NCI-H2029 (cell line): ENCODE data around the gene ADIRF.
"Not testable (repeated sequence)": the region's sequence is repeated elsewhere in the genome, so short reads cannot be mapped to it uniquely, and the experiment has no call there.

Source experiments
- DNase-seq: peaks from one replicate; lab custom pipeline; 2025; lab: John Stamatoyannopoulos, UW

ADIRF gene

DNA sequence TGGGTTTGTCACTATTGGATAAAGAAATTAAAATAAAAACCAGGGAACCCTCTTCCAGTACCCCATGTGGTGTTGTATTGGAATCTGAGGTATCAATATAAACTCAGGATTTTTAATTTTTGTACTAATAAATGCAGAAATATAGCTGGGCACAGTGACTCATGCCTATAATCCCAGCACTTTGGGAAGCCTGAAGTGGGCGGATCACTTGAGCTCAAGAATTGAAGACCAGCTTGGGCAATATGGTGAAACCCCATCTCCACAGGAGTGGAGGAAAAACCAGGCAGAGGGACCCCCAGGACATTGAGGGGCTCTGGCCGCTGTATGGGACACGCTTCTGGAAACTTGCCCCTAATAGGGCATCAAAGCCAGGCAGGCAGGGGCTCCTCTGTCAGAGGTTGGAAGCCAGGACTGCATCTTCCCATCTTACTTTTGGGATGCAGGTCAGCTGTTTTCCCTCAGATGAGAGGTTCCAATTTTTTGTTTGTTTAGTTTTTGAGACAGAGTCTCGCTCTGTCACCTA, 11.1 kb downstream of the ADIRF start:
- DNase-seq: no peak

- DNase-seq: no peak
Measured at GRCh38 chr10:86979977-86980448, 11.7 kb downstream of the ADIRF start.

DNA sequence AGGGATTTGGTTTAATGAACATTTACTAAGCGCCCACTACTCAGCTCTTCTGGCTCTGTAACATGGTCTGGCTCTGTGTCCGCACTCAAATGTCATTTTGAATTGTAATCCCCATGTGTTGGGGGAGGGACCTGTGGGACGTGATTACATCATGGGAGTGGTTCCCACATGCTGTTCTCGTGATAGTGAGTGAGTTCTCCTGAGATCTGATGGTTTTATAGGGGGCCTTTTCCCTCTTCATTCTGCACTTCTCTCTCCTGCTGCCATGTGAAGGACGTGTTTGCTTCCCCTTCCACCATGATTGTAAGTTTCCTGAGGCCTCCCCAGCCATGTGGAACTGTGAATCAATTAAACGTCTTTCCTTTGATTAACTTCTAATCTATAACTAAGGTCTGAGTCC, 12.7 kb downstream of the ADIRF start:
- DNase-seq: not testable (repeated sequence)

DNA sequence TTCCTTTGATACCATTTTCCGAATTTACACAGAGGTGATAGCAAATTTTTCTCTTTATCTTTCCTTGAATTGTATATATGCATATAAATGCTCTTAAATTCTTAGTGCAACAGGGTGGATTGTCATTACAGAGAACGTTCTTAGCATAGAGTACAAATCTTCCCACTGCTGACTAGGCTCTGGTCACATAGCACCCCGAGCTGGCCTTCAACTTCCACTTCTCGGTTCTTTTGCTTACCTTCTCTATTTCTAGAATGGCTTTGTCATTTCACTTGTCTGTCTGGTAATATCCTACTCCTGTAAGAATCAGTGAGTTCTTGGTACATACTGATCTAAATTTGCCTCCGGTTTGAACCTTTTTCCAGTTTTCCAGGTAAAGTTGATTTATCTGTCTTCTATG, 13.4 kb downstream of the ADIRF start:
- no peak for DNase-seq

DNA sequence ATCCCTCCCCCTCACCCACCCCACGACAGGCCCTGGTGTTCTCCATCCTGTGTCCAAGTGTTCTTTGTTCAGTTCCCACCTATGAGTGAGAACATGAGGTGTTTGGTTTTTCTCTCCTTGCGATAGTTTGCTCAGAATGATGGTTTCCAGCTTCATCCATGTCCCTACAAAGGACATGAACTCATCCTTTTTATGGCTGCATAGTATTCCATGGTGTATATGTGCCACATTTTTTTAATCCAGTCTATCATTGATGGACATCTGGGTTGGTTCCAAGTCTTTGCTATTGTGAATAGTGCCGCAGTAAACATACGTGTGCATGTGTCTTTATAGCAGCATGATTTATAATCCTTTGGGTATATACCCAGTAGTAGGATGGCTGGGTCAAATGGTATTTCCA, 16.2 kb downstream of the ADIRF start:
- not testable (repeated sequence) for DNase-seq

- DNase-seq: no peak
Measured at GRCh38 chr10:86988520-86988919, 20.2 kb downstream of the ADIRF start.

DNA sequence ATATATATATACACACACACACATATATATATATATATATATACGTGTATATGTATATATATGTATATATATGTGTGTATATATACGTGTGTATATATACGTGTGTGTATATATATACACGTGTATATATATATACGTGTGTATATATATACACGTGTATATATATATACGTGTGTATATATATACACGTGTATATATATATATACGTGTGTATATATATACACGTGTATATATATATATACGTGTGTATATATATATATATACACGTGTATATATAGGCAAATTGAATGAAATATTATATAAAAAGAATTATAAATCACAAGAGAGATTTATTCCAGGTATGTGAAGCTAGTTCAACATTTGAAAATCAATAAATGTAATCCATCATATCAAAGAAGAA, 23.1 kb downstream of the ADIRF start:
- not testable (repeated sequence) for DNase-seq

DNA sequence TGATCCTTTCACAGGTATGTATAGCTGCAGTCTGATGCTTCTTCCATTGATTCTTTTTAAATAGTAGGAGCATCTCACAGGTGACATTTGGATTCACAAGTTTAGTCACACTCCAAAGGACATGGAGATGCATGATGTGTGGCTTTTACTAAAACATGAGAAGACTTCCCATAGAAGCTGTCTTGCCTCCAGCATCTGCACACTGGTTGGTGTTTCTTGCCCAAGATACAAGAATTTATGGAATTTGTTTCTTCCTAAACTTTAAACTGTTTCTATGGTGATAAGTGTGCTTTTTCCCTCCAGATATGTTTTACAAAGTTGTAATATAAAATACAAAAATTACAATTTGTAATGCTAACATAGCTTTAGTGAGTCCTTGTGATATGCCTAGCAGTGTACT, 24.2 kb downstream of the ADIRF start:
- DNase-seq: no peak

DNA sequence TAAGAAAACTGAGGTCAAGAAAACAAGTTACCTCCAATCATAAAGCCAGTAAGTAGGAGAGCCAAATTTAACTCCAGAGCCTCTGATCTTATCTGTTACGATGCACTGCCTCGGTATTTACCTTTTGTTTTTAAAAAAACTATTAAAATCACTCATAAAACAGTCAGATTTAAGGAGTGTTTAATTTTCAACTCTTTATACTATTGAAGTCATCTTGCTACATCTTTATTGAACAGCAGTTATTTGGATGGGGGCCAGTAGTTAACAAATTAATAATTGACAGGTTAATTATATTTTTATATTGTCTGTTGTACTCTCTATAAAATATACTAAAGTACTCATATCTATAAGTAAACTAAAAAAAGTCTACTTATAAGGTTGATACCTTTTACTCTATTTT, 24.6 kb downstream of the ADIRF start:
- no peak for DNase-seq

- not testable (repeated sequence) for DNase-seq
Measured at GRCh38 chr10:86999802-87000403, 31.6 kb downstream of the ADIRF start.

GRCh38 chr10:87000491-87000890, 32.2 kb downstream of the ADIRF start:
- DNase-seq: no peak

DNA sequence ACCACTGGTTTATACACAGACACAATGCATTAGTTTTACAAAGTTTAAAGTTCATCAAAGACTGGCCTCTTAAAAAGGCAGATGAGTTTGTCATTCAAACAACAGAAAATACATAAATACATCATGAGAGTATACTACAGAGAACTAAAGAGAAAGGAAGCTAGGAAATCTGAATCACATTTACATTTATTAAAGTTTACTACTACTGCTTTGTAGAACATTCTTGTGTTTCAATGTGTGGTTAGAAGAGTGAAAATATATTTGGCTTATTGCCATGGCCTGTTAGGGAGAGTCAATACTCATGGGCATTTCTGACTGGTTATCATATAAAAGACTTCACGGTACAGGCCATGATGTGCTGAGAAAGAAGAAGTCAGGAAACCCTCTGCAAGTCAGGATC, 38.8 kb downstream of the ADIRF start:
- DNase-seq: not testable (repeated sequence)

DNA sequence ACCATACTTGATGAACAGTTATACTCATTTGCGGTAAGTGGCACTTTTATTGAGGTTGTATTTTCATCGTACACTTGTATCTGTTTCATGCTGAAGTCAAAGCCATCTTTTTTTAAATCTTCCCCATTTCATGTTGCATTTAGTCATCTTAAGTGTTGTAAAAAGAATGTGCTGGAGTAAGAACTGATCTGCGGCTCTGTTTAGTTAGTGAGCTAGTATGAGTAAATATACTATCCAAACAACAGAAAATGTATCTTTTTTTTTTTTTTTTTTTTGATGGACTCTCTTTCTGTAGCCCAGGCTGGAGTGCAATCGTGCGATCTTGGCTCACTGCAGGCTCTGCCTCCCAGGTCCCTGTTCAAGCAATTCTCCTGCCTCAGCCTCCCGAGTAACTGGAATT, 39.4 kb downstream of the ADIRF start:
- DNase-seq: not testable (repeated sequence)

DNA sequence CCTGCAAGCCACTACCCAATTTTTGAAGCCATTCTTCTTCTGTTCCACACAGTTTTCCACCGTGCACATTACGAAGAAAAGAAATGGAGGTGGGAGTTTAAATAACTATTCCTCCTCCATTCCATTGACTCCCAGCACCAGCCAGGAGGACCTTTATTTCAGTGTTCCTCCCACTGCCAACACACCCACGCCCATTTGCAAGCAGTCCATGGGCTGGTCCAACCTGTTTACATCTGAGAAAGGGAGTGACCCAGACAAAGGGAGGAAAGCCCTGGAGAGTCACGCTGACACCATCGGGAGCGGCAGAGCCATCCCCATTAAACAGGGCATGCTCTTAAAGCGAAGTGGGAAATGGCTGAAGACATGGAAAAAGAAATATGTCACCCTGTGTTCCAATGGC, 40.0 kb downstream of the ADIRF start:
- not testable (repeated sequence) for DNase-seq

DNA sequence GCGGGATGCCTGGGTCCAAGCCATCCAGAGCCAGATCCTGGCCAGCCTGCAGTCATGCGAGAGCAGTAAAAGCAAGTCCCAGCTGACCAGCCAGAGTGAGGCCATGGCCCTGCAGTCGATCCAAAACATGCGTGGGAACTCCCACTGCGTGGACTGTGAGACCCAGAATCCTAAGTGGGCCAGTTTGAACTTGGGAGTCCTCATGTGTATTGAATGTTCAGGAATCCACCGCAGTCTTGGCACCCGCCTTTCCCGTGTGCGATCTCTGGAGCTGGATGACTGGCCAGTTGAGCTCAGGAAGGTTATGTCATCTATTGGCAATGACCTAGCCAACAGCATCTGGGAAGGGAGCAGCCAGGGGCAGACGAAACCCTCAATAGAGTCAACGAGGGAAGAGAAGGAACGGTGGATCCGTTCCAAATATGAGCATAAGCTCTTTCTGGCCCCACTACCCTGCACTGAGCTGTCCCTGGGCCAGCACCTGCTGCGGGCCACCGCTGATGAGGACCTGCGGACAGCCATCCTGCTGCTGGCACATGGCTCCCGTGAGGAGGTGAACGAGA, 40.9 kb downstream of the ADIRF start:
- not testable (repeated sequence) for DNase-seq

GRCh38 chr10:87013528-87013927, 45.2 kb downstream of the ADIRF start:
- not testable (repeated sequence) for DNase-seq

DNA sequence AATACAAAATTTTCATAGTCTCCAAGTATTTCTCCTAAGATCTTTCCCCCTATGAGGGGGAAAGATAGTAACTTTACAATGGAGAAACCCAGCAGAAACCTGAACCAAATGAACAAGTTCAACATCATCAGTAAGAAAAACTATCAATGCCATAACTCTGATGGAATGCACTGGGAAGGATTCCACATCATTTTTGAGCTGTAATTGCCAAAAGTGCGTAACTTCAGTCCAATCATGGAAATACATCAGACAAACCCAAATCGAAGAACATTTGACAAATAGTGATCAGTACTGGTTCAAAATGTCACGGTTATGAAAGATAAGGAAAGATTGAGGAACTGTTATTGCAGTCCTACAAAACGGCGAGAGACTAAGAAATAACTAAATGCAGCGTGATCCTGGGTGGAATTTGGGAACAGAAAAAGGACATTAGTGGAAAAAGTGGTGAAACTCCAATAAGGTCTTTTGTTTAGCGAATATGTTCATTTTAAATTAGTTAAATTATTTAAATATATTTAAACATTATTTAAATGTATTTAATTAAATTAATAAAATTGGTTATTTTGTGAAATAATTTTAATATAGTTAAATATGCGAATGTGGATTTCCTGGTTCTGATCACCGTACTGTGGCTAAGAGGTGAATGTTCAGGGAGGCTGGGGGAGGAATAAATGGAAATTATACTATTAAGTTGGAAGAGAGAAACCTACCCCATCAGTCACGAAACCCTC, 46.9 kb downstream of the ADIRF start:
- not testable (repeated sequence) for DNase-seq

DNA sequence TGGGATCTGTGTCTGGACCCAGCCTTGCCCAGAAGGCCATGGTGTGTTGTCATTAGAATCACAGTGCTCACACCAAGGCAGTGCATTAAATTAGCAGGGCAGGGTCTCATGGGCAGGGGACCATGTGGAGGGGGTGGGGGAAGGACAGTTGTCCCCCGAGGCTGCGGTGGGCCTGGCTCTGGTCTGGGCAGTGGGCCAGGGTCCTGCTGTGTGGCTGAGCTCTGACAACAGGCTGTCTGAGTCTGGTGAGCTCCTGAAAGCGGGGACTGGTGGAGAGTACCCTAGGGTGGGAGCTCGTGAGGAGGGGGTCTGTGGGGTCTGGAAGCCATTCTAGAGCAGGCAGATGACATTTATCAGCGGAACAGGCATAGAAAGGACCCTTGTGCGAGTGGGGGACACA, 49.8 kb downstream of the ADIRF start:
- DNase-seq: not testable (repeated sequence)

- not testable (repeated sequence) for DNase-seq
Measured at GRCh38 chr10:87019066-87019465, 50.8 kb downstream of the ADIRF start.

DNA sequence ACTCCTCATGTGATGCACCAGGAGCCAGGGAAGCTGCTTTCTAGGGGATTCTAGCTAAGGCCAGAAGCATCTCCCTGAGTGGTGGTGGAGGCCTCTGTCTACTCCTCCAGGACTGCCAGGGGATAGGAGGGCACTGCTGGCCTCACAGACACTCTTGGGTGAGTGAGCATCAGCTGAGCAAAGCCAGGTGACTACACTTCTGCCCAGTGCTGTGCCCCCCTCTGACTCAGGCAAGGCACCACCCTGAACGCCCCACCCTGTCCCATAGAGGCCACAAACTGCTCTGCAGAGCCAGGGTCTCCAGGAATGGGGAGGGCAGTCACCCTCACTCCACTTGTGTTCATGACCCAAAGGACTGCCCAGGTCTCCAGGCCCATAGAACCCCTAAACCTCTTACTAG, 51.2 kb downstream of the ADIRF start:
- DNase-seq: not testable (repeated sequence)

GRCh38 chr10:87020056-87020455, 51.8 kb downstream of the ADIRF start, which contains the start of gene FAM25A:
FAM25A (plus strand) TSS chr10:87020294; CDS start chr10:87020325, 31 bp downstream.
- not testable (repeated sequence) for DNase-seq
